ENCODE measurements around the gene GMPPA. TPM values are rescaled to one million over a fixed set of nuclear protein-coding genes. Genes with fewer than 3 reads are reported as not detected.
A peak's percentile ranks its signal among the peaks of the same experiment; 100 is the strongest.

The GMPPA gene
- total and polyA plus RNA-seq, 9 of the 15 experiments (the other 6 are each of a cell fraction or from before 2014, with no cell fraction given), result 7.0 to 101 (median 66.7) TPM

DNA sequence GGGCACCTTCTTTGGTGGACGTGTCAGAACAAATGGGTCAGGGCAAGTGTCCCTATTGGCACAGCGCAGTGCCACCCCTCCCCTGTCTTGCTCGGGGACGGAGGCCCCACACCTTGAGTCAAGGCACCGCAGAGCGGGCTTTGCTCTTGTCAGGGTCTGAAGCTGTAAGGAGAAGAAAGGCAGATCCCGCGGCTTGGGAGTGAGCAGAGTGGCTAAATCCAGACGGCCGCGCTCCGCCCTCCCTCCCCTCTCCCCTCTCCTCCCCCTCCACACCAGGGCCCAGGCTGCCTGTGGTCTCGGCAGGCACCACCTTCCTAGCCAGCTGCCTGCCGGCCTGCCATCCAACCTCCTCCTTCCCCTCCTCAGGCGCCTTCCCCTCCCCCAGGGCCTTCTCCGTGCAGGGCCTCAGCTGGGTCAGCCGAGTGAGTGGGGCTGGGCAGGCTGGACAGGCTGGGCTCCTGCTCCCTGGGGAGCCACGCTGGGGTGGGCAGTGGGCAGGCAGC is 38.2 kb upstream of the GMPPA start:
- Histone ChIP-seq H3K4me2 (ENCODE audit: insufficient read depth, low read length) (no peak overlapping the region), H3K79me2 (ENCODE audit: control insufficient read depth, insufficient read depth, low read length) (no peaks in the 10 kb centered on the region), H3K9me3 (replicated peaks; ENCODE audit: control insufficient read depth, insufficient read depth, low read depth, low read length) (no peaks in the 10 kb centered on the region), H3K4me3 (no peak overlapping the region), H4K20me1 (replicated peaks; ENCODE audit: control insufficient read depth, insufficient read depth, low read length) (no peaks in the 10 kb centered on the region), H3K27me3 (ENCODE audit: control insufficient read depth in 2 of 2, insufficient read depth in 2 of 2, low read length in 2 of 2) (no peaks in the 10 kb centered on the region), H3K36me3 (ENCODE audit: control insufficient read depth, insufficient read depth, low read length) (no peaks in the 10 kb centered on the region), H3K4me1 (replicated peaks in 1 of 2; ENCODE audit: control insufficient read depth in 2 of 2, insufficient read depth in 2 of 2, low read length in 2 of 2) (peaks cover 20 to 37% of the 10 kb centered on the region in 2 experiments), H3K9ac (ENCODE audit: insufficient read depth in 1 of 2, low read depth in 2 of 2, low read length in 2 of 2) (peak overlapping the region; percentile 23 to 88; a peak in 3 of 4 replicates), H3K27ac (ENCODE audit: extremely low read depth, low read depth, low read length) (peak overlapping the region; percentile 41; the same call in 2 of the 3 replicates), H2AFZ (ENCODE audit: low read depth, low read length) (peak overlapping the region; percentile 71), H3K9me1 (ENCODE audit: control insufficient read depth, insufficient read depth, low read length) (no peaks in the 10 kb centered on the region)
- ATAC-seq (peak; percentile 66), DNase-seq (ENCODE audit: extremely low read depth in 1 of 4, low spot score in 3 of 4) (peak; percentile 43 to 57 (median 54)), FAIRE-seq (no peak)
- 52% methylated on average over 4 of the region's 18 CpGs for WGBS (ENCODE audit: insufficient coverage, low coverage, missing lambda C conversion rate)
- intact Hi-C loops (cut with micrococcal nuclease), result no loop called here
- ChIA-PET POLR2A (interaction anchor here (0.6 kb wide), 1 partner anchor 69 kb away, joined by 3 read pairs; no protein-coding TSS in a partner anchor), CTCF (ENCODE audit: low intra/inter-chr PET ratio) (interaction anchor here (1.6 kb wide), 1 partner anchor 61 kb away, joined by 7 read pairs; no protein-coding TSS in a partner anchor)
- no TSS peak for BruUV-seq (replicated peaks)
- in situ Hi-C loops (cut with MboI), result no loop called here
- TF ChIP-seq, protein P1, sequence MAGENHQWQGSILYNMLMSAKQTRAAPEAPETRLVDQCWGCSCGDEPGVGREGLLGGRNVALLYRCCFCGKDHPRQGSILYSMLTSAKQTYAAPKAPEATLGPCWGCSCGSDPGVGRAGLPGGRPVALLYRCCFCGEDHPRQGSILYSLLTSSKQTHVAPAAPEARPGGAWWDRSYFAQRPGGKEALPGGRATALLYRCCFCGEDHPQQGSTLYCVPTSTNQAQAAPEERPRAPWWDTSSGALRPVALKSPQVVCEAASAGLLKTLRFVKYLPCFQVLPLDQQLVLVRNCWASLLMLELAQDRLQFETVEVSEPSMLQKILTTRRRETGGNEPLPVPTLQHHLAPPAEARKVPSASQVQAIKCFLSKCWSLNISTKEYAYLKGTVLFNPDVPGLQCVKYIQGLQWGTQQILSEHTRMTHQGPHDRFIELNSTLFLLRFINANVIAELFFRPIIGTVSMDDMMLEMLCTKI (IDR thresholded peaks at IDR 0.05; ENCODE audit: partially characterized antibody), result no peak
- TF ChIP-seq SNRNP70 (optimal IDR thresholded peaks at IDR 0.05; ENCODE audit: low read depth, low read length), result no peak
- TF ChIP-seq TRIM28 (IDR thresholded peaks at IDR 0.05), result no peak
- TF ChIP-seq, protein P2, sequence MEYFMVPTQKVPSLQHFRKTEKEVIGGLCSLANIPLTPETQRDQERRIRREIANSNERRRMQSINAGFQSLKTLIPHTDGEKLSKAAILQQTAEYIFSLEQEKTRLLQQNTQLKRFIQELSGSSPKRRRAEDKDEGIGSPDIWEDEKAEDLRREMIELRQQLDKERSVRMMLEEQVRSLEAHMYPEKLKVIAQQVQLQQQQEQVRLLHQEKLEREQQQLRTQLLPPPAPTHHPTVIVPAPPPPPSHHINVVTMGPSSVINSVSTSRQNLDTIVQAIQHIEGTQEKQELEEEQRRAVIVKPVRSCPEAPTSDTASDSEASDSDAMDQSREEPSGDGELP (CRISPR knock-in tag; IDR thresholded peaks at IDR 0.05; ENCODE audit: borderline replicate concordance), result peak; percentile 50; the same call in 1 of the 2 replicates
- TF ChIP-seq GMEB1 (CRISPR knock-in tag; IDR thresholded peaks at IDR 0.05), result no peak
- TF ChIP-seq ZBTB7A (IDR thresholded peaks at IDR 0.05; ENCODE audit: borderline replicate concordance, control insufficient read depth, low read depth, low read length), result peak; percentile 16; the same call in 1 of the 2 replicates
- TF ChIP-seq MED1 (CRISPR knock-in tag; IDR thresholded peaks at IDR 0.05; ENCODE audit: borderline replicate concordance), result no peak
- no peak for TF ChIP-seq THAP12 (CRISPR knock-in tag; IDR thresholded peaks at IDR 0.05)
- no peak for TF ChIP-seq RBM17 (IDR thresholded peaks at IDR 0.05; ENCODE audit: borderline replicate concordance, low read depth, low read length)
- TF ChIP-seq TGIF2 (CRISPR knock-in tag; IDR thresholded peaks at IDR 0.05), result no peak
- no peak for TF ChIP-seq ZNF512 (tag; IDR thresholded peaks at IDR 0.05)
- TF ChIP-seq POLR2G (IDR thresholded peaks at IDR 0.05; ENCODE audit: low read depth, low read length), result peak; percentile 50; the same call in 1 of the 2 replicates

Data from K562 (cell line).